Stimulated activated naive CD8-positive, alpha-beta T cell treated with anti-CD3 and anti-CD28 coated beads, Interleukin-15, amount 100 ng/mL, for 72 hours (primary cell): ENCODE data around the gene SLC7A7.
"Not testable (repeated sequence)": the region's sequence is repeated elsewhere in the genome, so short reads cannot be mapped to it uniquely, and the experiment has no call there.

ENCODE experiments used
- ATAC-seq: fragments of 150-1000 bp; cut with Tn5 transposase; 2 replicates; pipeline ENCODE4 v1.10.0; 2021; ENCODE audit warnings: mild to moderate bottlenecking, moderate library complexity
- DNase-seq, 2 donors: peaks; one replicate each; pipeline ENCODE4 v3.0.0; 2021 to 2022
- H3K27ac Mint-ChIP-seq, 2 donors: one replicate each; pipeline ENCODE4 v1.8.0; 2022; ENCODE audit warnings: mild to moderate bottlenecking in 2 of 2, mixed read lengths in 2 of 2, moderate library complexity in 2 of 2
- H3K27me3 Mint-ChIP-seq: one replicate; pipeline ENCODE4 v1.8.0; 2022; ENCODE audit warnings: mixed read lengths
- H3K4me1 Mint-ChIP-seq: one replicate; pipeline ENCODE4 v1.8.0; 2022; ENCODE audit warnings: mild to moderate bottlenecking, mixed read lengths
- H3K4me3 Mint-ChIP-seq, 2 donors: one replicate each; pipeline ENCODE4 v1.8.0; 2022; ENCODE audit warnings: mild to moderate bottlenecking in 2 of 2, mixed read lengths in 2 of 2, moderate library complexity in 1 of 2
- H3K9me3 Mint-ChIP-seq, 2 donors: one replicate each; pipeline ENCODE4 v1.8.0; 2022; ENCODE audit warnings: mixed read lengths in 2 of 2

The SLC7A7 gene

DNA sequence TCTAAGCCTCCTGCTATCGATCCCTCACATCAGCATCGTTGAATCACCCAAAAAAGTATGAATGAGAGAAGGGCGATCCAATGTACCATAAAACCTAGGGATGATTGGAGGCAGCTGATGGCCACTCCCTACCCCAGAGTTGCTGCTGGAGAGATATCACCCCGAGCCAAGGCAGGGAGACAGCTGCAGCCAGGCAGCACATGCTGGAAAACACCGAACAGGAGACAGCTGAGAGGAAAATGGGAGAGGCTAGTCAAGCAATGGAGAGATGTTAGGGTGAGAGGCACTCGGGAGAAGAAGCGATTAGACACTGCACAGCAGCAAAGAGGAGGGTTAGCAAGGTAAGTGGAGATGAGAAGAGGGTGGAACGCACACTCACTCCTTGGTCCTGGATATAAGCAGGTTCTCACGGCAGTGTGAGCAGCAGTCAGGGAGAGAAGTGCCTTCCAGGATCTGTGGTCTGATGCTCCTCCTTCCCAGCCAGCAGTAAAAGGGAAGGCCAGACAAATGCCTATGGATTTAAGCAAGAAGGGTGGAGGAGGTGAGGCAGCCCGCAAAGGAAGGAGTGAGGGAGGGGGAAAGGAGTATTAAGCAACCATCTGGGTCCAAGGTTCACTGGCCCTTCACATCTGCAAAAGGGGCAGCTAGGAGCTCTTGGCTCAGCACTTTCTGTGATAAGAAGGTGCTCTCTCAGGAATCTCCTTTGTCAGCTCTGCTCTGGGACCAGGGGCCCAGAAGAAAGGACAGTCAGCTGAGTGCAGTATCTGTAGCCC, at the start of gene SLC7A7:
Gene SLC7A7, minus strand, starts transcription at position 495 of the 773 bp plus-strand sequence. CDS start 2,037 bp downstream, outside the sequence.
- no peak for ATAC-seq
- peaks cover 28% of the 10 kb centered on the region for H3K4me1 Mint-ChIP-seq

DNA sequence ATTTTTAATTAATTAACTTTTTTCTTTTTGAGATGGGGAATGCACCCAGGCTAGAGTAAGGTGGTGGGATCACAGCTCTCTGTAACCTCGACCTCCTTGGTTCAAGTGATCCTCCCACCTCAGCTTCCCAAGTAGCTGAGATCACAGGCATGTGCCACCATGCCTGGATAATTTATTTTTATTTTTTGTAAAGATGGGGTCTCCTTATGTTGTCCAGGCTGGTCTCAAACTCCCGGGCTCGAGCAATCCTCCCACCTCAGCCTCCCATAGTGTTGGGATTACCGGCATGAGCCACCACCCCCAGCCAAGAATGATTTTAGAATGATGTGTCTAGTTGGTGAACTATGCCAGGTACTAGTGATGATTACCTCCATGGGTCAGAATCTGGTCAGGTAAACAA, 49.7 kb upstream of the SLC7A7 start:
- Mint-ChIP-seq H3K9me3 (no peaks in the 10 kb centered on the region), H3K4me1 (peaks cover 6% of the 10 kb centered on the region), H3K27ac (no peak overlapping the region), H3K27me3 (peaks cover 20% of the 10 kb centered on the region), H3K4me3 (no peak overlapping the region)
- ATAC-seq (no peak), DNase-seq (no peak)

More for the DNA sequence above, at the start of gene SLC7A7:
- DNase-seq = no peak
- Mint-ChIP-seq H3K27me3 (no peaks in the 10 kb centered on the region), H3K27ac (peak within 1 kb of the TSS; percentile 7 to 36), H3K9me3 (no peaks in the 10 kb centered on the region), H3K4me3 (no peak within 1 kb of the TSS)

DNA sequence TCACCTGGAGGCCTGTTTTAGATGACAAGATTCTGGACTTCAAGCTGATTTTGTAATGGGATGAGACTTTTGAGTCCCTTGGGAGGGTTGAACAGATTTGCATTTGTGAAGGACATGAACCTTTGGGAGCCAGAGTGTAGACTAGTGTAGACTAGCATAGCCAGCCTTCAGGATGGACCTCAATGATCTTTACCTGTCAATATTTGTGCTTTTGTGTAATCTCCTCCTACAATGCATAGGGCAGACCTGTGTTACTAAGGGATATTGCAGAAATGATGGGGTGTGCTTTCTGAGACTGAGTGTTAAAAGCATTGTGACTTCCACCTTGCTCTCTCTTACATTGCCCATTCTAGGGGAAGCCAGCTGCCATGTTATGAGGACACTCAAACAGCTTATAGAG, 46.4 kb upstream of the SLC7A7 start:
- Mint-ChIP-seq H3K27ac (no peak overlapping the region), H3K4me3 (no peak overlapping the region), H3K4me1 (peaks cover 18% of the 10 kb centered on the region), H3K9me3 (no peaks in the 10 kb centered on the region), H3K27me3 (peaks cover 38% of the 10 kb centered on the region)
- no peak for DNase-seq
- ATAC-seq = no peak

DNA sequence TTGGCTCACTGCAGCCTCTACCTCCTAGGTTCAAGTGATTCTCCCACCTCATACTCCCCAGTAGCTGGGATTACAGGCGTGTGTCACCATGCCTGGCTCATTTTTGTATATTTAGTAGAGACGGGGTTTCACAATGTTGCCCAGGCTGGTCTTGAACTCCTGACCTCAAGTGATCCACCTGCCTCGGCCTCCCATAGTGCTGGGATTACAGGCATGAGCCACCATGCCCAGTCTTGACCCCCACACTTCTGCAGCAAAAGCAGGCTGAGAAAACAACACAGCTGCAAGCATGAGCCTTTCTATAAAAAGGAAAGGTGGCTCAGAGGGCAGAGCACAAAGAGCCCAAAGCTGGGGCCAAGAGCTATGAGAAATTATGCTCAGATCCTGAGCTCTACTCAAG, 45.1 kb upstream of the SLC7A7 start:
- not testable (repeated sequence) for H3K4me3 Mint-ChIP-seq, DNase-seq, H3K27ac Mint-ChIP-seq, ATAC-seq, H3K9me3 Mint-ChIP-seq
- Mint-ChIP-seq H3K4me1 (peaks cover 19% of the 10 kb centered on the region), H3K27me3 (peaks cover 47% of the 10 kb centered on the region)

DNA sequence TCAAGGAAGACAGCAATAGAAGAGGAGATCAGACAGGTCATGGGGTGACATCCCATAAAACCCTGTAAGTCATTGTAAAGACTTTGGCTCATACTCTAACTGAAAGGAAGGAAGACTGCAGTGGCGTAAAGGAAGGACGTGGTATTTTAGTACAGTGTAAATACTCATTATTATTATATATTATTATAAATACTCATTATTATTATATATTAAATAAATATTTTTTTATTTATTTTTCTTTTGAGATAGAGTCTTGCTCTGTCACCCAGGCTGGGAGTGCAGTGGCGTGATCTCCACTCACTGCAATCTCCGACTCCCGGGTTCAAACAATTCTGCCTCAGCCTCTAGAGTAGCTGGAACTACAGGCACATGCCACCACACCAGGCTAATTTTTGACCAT, 41.2 kb upstream of the SLC7A7 start:
- Mint-ChIP-seq H3K27ac (no peak overlapping the region), H3K4me1 (peaks cover 45% of the 10 kb centered on the region), H3K4me3 (no peak overlapping the region)

DNA sequence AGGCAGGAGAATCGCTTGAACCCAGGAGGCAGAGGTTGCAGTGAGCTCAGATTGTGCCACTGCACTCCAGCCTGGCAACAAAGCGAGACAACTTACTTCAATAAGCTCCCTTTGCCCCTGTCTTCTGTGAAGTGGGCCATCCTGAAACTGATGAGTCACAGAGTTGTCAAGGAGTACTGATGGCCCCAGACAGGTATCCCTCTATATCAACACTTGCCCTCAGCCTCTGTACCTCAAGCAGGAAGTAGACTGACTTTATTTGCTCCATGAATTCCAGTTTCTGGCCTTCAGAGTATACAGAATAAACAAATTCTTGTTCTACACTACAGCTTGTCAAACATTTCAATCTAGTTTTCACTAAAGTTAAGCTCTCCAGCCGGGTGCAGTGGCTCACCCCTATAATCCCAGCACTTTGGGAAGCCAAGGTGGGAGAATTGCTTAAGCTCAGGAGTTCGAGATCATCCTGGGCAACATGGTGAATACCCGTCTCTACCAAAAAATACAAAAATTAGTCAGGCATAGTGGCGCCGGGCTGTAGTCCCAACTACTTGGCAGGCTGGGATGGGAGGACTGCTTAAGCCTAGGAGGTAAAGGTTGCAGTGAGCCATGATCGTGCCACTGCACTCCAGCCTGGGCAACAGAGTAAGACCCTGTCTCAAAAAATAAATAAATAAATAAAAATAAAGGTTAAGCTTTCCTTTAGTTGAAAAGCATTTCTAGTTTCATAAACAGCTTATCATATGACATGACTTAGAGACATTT, 39.9 kb upstream of the SLC7A7 start:
- Mint-ChIP-seq H3K4me1 (peaks cover 50% of the 10 kb centered on the region), H3K4me3 (no peak overlapping the region), H3K9me3 (no peaks in the 10 kb centered on the region), H3K27me3 (peaks cover 27% of the 10 kb centered on the region), H3K27ac (no peak overlapping the region)
- peak; percentile 50 for ATAC-seq
- DNase-seq = peak in 1 of 2 donors; percentile 52

More for the DNA sequence above, 41.2 kb upstream of the SLC7A7 start:
- H3K9me3 Mint-ChIP-seq = no peaks in the 10 kb centered on the region
- peaks cover 39% of the 10 kb centered on the region for H3K27me3 Mint-ChIP-seq
- DNase-seq (no peak), ATAC-seq (no peak)

DNA sequence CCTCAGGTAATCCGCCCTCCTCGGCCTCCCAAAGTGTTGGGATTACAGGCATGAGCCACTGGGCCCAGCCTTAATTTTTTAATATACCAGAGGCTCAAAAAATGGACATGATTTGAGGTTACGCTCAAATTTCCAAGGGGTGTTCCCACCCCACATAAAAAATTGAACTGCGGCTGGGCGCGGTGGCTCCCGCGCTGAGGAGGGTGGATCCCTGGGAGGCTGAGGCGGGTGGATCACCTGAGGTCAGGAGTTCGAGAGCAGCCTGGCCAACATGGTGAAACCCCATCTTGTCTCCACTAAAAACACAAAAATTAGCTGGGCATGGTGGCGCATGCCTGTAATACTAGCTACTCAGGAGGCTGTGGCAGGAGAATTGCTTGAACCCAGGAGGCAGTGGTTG, 39.1 kb upstream of the SLC7A7 start:
- ATAC-seq, DNase-seq, H3K4me3 Mint-ChIP-seq, H3K27ac Mint-ChIP-seq, H3K9me3 Mint-ChIP-seq: not testable (repeated sequence)
- Mint-ChIP-seq H3K27me3 (peaks cover 28% of the 10 kb centered on the region), H3K4me1 (peaks cover 50% of the 10 kb centered on the region)

DNA sequence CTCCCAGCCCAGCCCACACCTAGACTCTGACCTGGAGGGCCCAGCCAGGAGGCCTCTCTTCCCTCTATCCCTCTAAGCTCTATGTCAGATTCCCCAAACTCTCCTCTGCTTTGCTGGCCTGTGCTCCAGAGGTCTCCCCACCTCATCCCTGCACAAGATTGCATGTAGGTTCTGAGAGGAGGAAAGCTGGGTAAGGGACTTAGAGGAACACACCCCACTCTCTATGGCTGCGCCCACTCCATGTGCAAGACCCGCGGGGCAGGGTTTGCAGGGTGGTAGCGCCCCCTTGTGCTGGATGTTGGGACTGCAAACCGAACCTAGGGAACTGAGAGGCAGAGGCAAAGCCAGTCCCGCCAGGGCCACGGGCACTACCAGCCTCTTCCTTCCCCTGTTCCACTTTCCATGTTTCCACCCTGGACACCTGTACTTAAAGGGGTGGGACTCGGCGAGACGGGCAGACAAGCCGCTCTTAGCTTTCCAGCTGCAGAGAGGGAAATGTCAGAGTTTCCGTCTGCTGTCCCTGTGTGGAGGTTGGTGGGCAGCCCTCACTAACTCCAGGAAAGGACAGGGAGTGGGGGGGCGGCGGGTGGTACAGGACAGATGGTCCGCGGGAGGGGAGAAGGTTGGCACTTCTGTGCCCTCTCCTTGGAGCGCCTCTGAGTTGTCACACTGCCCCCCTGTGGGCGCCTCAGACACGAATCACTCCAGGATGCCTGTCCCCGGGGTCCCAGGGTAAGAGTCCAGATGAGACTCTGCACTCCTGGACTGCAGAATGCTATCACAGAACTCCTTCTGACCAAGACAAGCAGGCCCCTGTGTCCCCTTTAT, 37.9 kb upstream of the SLC7A7 start:
- Mint-ChIP-seq H3K27ac (peak overlapping the region; percentile 86 to 93), H3K4me1 (peaks cover 48% of the 10 kb centered on the region), H3K27me3 (peaks cover 39% of the 10 kb centered on the region), H3K9me3 (no peaks in the 10 kb centered on the region), H3K4me3 (peak overlapping the region; percentile 83 to 90)
- DNase-seq = peak; percentile 89 to 92
- peak; percentile 89 for ATAC-seq

DNA sequence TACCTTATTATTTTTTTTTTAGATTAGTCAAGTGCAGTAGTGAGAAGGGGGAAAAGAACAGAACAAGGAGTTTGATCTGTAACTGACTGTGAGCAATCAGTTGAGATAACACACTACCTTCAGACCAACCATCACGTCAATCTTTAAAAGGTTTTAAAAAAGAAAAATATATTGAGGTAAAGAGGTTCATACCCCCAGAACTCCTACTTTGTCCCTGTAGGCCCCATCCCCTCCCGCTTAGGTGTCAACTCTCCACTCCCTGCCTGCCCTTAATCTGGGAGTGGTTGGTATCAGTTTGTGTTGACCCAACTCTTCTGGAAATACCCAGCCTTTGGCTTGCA, 37.3 kb upstream of the SLC7A7 start:
- peaks cover 39% of the 10 kb centered on the region for H3K27me3 Mint-ChIP-seq
- H3K27ac Mint-ChIP-seq = peak overlapping the region in 1 of 2 donors; percentile 93
- no peaks in the 10 kb centered on the region for H3K9me3 Mint-ChIP-seq
- H3K4me1 Mint-ChIP-seq = peaks cover 45% of the 10 kb centered on the region
- DNase-seq (no peak), ATAC-seq (no peak)
- H3K4me3 Mint-ChIP-seq = peak overlapping the region in 1 of 2 donors; percentile 90

DNA sequence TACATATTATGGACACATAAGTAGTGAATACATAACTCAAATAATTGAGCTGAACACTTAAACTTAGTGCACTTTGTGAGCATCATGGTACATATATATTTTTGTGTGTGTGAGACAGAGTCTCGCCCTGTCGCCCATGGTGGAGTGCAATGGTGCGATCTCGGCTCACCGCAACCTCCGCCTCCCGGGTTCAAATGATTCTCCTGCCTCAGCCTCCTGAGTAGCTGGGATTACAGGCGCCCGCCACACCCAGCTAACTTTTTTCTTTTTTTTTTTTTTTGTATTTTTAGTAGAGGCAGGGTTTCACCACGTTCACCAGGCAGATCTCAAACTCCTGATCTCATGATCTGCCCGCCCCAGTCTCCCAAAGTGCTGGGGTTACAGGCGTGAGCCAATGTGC, 36.9 kb upstream of the SLC7A7 start:
- H3K27ac Mint-ChIP-seq, H3K9me3 Mint-ChIP-seq, H3K4me3 Mint-ChIP-seq, ATAC-seq, DNase-seq: not testable (repeated sequence)
- Mint-ChIP-seq H3K4me1 (peaks cover 42% of the 10 kb centered on the region), H3K27me3 (peaks cover 39% of the 10 kb centered on the region)

DNA sequence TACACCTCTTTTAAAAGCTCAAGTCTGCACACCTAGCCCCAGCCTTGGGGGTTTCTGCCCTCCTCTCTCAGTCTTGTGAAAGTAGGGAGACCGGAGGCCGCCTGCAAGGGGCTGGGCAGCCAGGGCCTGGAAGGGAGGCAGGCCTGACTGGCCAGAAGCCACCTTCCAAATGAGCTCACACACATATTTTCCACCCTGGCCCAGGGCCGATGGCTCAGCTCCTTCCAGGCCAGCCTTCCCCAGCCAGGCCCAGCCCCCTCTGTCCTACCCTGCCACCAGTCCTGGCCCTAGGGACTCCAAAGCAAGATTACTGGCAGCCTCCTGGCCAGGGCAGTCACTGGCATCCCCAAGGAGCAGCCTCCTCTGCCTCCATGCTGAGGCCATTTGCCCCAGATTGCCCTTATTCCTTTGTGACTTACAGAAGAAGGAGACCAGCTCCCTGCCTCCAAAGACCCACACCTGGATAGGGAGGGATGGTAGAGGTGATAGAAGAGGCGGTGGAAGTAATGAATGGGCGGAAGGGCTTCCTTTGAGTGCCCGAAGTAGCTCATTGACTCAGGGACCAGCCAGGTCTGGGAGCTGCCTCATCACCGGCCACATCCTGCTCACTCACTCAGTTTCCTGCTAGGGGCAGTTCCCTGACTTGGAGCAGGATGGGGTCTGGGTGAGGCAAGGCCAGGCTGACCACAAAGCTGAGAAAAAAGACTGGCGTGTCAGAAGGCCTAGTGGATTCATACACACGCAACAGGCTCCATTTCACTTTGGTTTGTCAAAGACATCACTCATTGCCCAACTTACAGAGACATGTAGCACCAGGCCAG, 35.9 kb upstream of the SLC7A7 start:
- H3K27ac Mint-ChIP-seq = peak overlapping the region in 1 of 2 donors; percentile 40
- ATAC-seq (peak; percentile 64), DNase-seq (peak in 1 of 2 donors; percentile 67)
- H3K27me3 Mint-ChIP-seq = peaks cover 41% of the 10 kb centered on the region
- peaks cover 42% of the 10 kb centered on the region for H3K4me1 Mint-ChIP-seq
- H3K9me3 Mint-ChIP-seq = no peaks in the 10 kb centered on the region
- no peak overlapping the region for H3K4me3 Mint-ChIP-seq

DNA sequence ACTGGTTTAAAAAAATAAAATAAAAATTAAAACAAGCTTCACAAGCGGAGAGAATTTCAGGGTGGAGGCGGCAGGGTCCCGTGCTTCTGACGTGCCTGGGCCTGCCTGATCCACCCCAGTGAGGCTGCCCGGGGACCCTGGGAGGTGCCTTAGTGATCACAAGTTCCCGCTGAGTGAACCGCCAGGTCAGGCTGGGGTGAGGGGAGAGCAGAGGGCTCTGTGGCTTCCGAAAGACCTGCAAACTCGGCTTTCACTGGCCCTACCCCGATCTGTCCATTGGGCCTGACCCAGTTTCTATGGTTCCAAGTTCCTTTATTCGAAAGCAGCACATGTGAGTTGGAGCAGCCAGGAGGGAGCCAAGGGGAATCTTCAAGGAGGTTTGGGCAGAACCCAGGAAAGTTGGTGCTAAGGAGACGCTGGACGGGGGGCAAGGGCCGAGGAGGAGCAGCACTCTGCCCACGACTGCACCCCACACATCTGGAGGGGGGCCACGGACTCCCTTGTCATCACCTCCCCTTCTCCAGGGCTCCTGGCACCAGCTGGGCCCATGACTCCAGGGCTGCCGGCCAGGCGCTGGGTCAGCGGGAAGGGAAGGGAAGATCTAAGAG, 34.1 kb upstream of the SLC7A7 start:
- DNase-seq = no peak
- H3K4me3 Mint-ChIP-seq = no peak overlapping the region
- no peaks in the 10 kb centered on the region for H3K9me3 Mint-ChIP-seq
- H3K27ac Mint-ChIP-seq = no peak overlapping the region
- H3K4me1 Mint-ChIP-seq = peaks cover 32% of the 10 kb centered on the region
- peaks cover 52% of the 10 kb centered on the region for H3K27me3 Mint-ChIP-seq
- ATAC-seq = no peak

DNA sequence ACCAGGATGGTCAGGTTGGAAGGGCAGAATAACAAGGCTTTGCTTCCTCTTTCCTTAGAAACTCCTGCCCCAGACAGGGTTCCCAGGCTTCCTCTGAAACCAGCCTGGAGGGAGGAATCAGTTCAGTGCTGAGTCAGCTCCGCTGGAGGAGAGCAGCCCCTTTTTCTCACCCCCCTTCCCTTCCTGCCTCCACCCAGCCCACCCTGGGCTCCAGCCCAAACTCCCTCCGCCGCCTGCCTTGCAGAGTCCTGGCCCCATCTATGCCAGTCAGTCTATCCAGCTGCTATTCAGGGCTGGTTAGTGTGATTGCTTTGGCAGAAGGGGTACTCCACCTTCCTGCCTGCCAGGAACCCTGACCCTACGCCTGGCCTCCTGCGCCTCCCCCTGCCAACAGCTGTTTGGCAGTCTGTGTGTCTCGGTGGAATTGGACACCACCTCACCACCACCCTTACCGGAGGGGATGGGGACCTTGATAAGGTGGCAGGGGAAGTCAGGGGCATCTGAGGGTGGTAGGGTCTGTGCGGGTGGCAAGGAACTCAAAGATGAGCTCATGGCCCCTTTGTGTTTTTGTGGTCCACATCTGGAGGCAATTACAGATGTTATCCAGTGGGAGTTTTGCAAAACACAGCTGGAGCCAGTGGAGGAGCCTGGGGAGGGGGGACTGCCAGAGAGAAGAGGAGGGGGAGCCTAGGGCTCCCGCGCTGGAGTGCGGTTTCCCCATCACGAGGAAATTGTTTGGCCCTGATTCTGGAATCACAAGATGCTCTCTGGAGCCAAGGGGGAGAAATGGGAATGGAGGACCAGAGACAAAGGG, 33.3 kb upstream of the SLC7A7 start:
- no peaks in the 10 kb centered on the region for H3K9me3 Mint-ChIP-seq
- peaks cover 52% of the 10 kb centered on the region for H3K27me3 Mint-ChIP-seq
- H3K4me1 Mint-ChIP-seq = peaks cover 30% of the 10 kb centered on the region
- H3K4me3 Mint-ChIP-seq = no peak overlapping the region
- DNase-seq (no peak), ATAC-seq (no peak)
- peak overlapping the region in 1 of 2 donors; percentile 95 for H3K27ac Mint-ChIP-seq
